ENCODE measurements around the gene ATP8B2.

GRCh38 chr1:154347961-154348360 is 22.6 kb downstream of the ATP8B2 start:
- no peak for TF ChIP-seq CTCF (conservative IDR thresholded peaks at IDR 0.05; ENCODE audit: low read depth, low read length)
- TF ChIP-seq EZH2phosphoT487 (IDR thresholded peaks at IDR 0.05; ENCODE audit: borderline replicate concordance, low read length), result no peak
- no peak for TF ChIP-seq EZH2 (IDR thresholded peaks at IDR 0.05; ENCODE audit: low read length, unreplicated experiment)
